ENCODE data around the gene PCDHGC5. TPM values are rescaled to one million over a fixed set of nuclear protein-coding genes. Genes with fewer than 3 reads are reported as not detected.

Gene PCDHGC5
- total and polyA plus RNA-seq, 2 experiments from 2014 or later = 0.16 to 1.5 TPM

DNA sequence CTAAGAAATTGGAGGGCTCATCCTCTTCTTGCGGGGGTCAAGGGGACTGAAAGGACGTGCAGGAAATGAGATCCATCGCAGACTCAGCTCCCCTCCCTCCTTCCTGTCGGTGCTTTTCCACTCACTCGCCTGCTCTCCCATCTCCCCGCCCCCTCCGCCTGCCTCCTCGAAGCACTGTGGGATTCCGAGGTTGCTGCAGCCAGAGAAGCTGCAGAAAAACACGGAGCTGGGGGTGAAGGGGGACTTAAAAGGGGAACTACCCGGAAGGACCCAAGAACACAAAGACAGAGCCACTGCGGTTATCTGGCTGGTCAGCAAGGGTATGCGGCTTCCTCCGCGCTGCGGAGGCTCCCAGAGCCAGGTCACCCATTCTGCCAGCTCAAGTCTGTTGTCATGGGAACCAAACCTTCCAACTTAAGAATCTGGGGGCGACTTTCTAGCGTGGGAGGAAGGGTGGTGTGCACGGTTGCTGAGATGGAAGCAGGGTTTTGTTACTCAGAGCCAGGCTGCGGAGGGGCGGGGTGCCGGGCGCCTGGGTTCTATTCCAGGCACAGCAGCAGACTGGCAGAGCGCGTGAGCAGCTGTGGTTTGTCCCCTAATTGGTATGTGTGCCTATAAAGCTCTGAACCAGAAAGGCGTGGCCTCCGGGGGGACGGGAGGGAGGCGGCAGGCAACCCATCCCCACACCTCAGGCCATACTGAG lies 24.9 kb downstream of the PCDHGC5 start:
- Histone ChIP-seq H3K79me2 (replicated peaks; ENCODE audit: insufficient read depth) (no peaks in the 10 kb centered on the region), H3K4me3 (peak overlapping the region; percentile 97), H2AFZ (peak overlapping the region; percentile 64), H3F3A (replicated peaks; ENCODE audit: low read depth) (0 out of 2 replicates have a peak, but pooled peaks cover 4% of the 10 kb centered on the region), H3K27me3 (ENCODE audit: insufficient read depth) (0 out of 2 replicates have a peak, but pooled peaks cover 4% of the 10 kb centered on the region), H3K27ac (ENCODE audit: low read depth) (peak overlapping the region; percentile 93), H3K4me1 (ENCODE audit: insufficient read depth) (peaks cover 17% of the 10 kb centered on the region), H3K4me2 (peak overlapping the region; percentile 100), H4K20me1 (replicated peaks; ENCODE audit: insufficient read depth) (no peaks in the 10 kb centered on the region), H3K9me2 (ENCODE audit: insufficient read depth) (no peaks in the 10 kb centered on the region), H3K36me3 (ENCODE audit: insufficient read depth) (peaks cover 10% of the 10 kb centered on the region; the same call in 1 of the 2 replicates)
- H3K27me3 Mint-ChIP-seq (ENCODE audit: insufficient read depth, low read depth, poor library complexity) = peaks cover 25% of the 10 kb centered on the region
- peaks cover 43% of the 10 kb centered on the region for H3K36me3 Mint-ChIP-seq (ENCODE audit: low read depth)
- H3K4me1 Mint-ChIP-seq = peaks cover 36% of the 10 kb centered on the region
- peak overlapping the region; percentile 95 for H3K27ac Mint-ChIP-seq
- H3K9me3 Mint-ChIP-seq = no peaks in the 10 kb centered on the region; the same call in 2 of the 3 replicates
- no peak for TF ChIP-seq EZH2 (IDR thresholded peaks at IDR 0.05; ENCODE audit: low read depth, unreplicated experiment)
- no peak for TF ChIP-seq ZNF114 (CRISPR knock-in tag; IDR thresholded peaks at IDR 0.05)
- TF ChIP-seq CREB1 (CRISPR knock-in tag; IDR thresholded peaks at IDR 0.05; ENCODE audit: low read depth) = no peak
- peak; percentile 37; the same call in 1 of the 2 replicates for TF ChIP-seq POLR2AphosphoS5 (IDR thresholded peaks at IDR 0.05; ENCODE audit: low read depth)
- TF ChIP-seq ETS1 (IDR thresholded peaks at IDR 0.05) = no peak
- peak; percentile 47 for ATAC-seq
- peak; percentile 91 for DNase-seq (ENCODE audit: low spot score)
- peak overlapping the region; percentile 81 for H3K4me3 Mint-ChIP-seq

- no peaks in the 10 kb centered on the region for H3K79me2 ChIP-seq (replicated peaks; ENCODE audit: insufficient read depth)
- H3K4me2 ChIP-seq = peak overlapping the region; percentile 100
- Mint-ChIP-seq H3K27me3 (ENCODE audit: insufficient read depth, low read depth, poor library complexity) (peaks cover 23% of the 10 kb centered on the region), H3K4me1 (peaks cover 30% of the 10 kb centered on the region), H3K36me3 (ENCODE audit: low read depth) (peaks cover 50% of the 10 kb centered on the region), H3K4me3 (peak overlapping the region; percentile 81), H3K27ac (peak overlapping the region; percentile 94), H3K9me3 (no peaks in the 10 kb centered on the region; the same call in 2 of the 3 replicates)
- no peaks in the 10 kb centered on the region for H4K20me1 ChIP-seq (replicated peaks; ENCODE audit: insufficient read depth)
- DNase-seq (ENCODE audit: low spot score) (peak; percentile 85), ATAC-seq (peak; percentile 63)
- peak overlapping the region; percentile 64; the same call in 1 of the 2 replicates for H2AFZ ChIP-seq
- H3F3A ChIP-seq (replicated peaks; ENCODE audit: low read depth) = 0 out of 2 replicates have a peak, but pooled peaks cover 4% of the 10 kb centered on the region
- peak overlapping the region; percentile 93 for H3K27ac ChIP-seq (ENCODE audit: low read depth)
- no peaks in the 10 kb centered on the region for H3K9me2 ChIP-seq (ENCODE audit: insufficient read depth)
- 0 out of 2 replicates have a peak, but pooled peaks cover 4% of the 10 kb centered on the region for H3K27me3 ChIP-seq (ENCODE audit: insufficient read depth)
- peaks cover 10% of the 10 kb centered on the region; the same call in 1 of the 2 replicates for H3K36me3 ChIP-seq (ENCODE audit: insufficient read depth)
- peaks cover 11% of the 10 kb centered on the region for H3K4me1 ChIP-seq (ENCODE audit: insufficient read depth)
- peak overlapping the region; percentile 97 for H3K4me3 ChIP-seq
- no peak for TF ChIP-seq ZNF331 (CRISPR knock-in tag; IDR thresholded peaks at IDR 0.05; ENCODE audit: low read depth)
- no peak for TF ChIP-seq JUNB (IDR thresholded peaks at IDR 0.05; ENCODE audit: unreplicated experiment)
- no peak for TF ChIP-seq EZH2 (IDR thresholded peaks at IDR 0.05; ENCODE audit: low read depth, unreplicated experiment)
- no peak for TF ChIP-seq REST (IDR thresholded peaks at IDR 0.05; ENCODE audit: unreplicated experiment)
- no peak for TF ChIP-seq STAT1 (IDR thresholded peaks at IDR 0.05; ENCODE audit: unreplicated experiment)
Measured at GRCh38 chr5:141514330-141515133, 25.7 kb downstream of the PCDHGC5 start.
